NCI-H82 treated with DMSO at 0.1 percent for 48 hours (cell line): Measurements from ENCODE around the gene ERMAP.
"Not testable (repeated sequence)": the region's sequence is repeated elsewhere in the genome, so short reads cannot be mapped to it uniquely, and the experiment has no call there.

Experiments
- DNase-seq: peaks from one replicate; lab custom pipeline; 2025; ENCODE audit not compliant: unreplicated experiment; lab: John Stamatoyannopoulos, UW

ERMAP gene

DNA sequence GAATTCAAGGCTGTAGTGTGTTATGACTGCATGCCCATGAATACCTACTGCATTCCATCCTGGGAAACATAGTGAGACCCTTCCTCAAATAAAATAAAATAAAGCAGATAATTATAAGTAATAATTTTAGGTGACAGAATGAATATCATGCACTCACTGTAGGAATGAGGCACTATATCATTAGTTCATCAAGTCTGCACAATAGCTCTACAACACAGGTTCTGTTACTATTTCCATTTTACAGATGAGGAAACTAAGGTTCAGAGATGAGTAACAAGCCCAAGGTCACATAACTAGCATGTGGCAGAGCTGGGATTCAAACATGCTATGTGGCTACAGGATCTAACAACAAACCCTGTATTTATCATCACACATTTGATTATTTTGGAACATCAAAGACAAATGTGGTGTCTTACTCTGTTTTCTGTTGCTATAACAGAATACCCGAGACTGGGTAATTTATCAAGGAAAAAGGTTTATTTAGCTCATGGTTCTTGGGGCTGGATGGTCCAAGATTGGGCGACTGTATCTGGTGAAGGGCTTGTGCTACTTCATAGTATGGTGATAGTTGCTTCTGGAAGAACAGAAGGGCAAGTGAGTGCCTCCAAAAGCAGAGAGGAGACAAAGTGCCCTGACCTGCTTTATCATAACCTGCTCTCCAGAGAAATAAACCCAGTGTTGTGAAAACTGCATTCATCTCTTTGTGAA lies 24.7 kb downstream of the ERMAP start:
- no peak for DNase-seq

DNA sequence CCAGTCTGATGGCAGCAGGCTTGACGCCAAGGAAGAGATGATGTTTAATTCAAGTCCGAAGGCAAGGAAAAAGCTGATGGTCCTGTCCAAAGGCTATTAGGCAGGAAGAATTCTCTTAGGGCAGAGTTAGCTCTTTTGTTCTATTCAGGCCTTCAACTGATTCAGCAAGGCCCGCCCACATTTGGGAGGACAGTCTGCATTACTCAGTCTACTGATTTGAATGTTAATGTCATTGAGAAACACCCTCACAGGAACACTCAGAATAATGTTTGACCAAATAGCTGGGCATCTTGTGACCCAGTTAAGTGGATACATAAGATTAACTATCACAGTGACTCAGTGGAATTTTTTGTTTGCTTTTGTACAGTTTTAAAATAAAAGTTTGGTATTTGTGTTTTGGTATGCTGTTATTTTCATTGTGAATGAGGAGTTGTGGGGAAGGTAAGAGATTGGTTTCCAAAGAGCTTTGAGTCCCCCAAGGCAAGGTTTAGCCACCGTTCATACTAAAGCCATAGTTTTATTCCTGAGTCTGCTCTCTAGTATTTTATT lies 27.7 kb downstream of the ERMAP start:
- DNase-seq = no peak

- no peak for DNase-seq
These were observed 28.3 kb downstream of the ERMAP start for GRCh38 chr1:42845193-42845592.

DNA sequence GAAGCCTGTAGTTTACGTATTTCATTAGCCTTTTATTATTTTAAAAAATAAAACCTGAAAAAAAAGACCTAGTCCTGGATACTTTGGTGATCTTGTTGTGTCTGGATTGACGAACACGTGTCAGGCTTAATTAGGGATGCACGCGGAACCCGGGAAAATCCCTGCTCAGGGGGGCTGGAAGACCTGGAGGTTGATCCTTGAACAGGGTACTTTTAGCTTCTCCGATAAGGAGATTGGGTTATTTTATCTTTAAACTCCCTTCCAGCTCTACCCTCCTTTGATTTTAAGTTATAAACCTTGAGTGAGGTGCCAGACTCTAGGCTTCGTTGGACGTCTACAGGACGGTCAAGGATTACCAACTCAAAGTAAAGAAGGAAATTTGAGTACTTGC lies 28.9 kb downstream of the ERMAP start:
- DNase-seq = peak; percentile 56

- peak; percentile 96 for DNase-seq
These were observed 29.6 kb downstream of the ERMAP start, which contains the start of gene ZNF691 for GRCh38 chr1:42846257-42847110. ZNF691 (plus strand) TSS chr1:42846613; CDS start chr1:42849659, 3,046 bp downstream.

GRCh38 chr1:42847111-42847595 lies 30.2 kb downstream of the ERMAP start:
- DNase-seq = no peak

GRCh38 chr1:42847721-42848460 lies 31.0 kb downstream of the ERMAP start:
- DNase-seq = no peak

GRCh38 chr1:42848823-42849537 lies 32.1 kb downstream of the ERMAP start:
- no peak for DNase-seq

GRCh38 chr1:42849944-42850343 lies 33.0 kb downstream of the ERMAP start:
- DNase-seq = no peak

- DNase-seq = no peak
These were observed 34.5 kb downstream of the ERMAP start for GRCh38 chr1:42851420-42851819.

DNA sequence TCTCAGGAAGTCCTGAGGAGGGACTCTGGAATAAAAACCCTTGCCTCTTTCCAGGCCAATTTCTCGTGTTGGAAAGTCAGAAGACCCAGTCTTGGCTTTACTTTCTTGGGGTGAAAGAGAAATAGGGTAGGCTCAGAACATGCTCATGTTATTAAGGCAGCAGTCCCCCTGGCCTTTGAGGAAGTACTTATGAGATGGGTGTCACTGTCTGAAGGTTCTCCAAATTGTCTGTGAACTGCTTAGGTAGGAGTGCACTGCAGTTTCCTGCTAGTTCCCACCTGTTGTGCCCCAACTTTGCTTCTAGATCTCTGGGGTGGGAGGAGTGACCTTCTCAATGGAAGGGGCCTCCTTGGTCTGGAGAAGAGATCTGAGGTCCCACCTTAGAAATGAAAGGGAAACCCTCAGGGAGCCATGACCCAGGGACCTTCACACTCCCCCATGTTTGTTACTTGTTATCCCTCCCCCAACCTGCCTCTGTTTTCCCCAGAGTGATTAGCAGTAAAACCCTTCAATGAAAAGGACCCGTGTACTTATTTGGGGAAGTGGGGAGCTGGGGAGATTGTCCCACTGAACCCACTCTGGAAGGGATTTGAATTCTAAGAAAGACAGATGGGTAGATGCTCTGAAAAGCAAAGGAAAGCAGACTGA lies 35.2 kb downstream of the ERMAP start:
- DNase-seq = no peak

DNA sequence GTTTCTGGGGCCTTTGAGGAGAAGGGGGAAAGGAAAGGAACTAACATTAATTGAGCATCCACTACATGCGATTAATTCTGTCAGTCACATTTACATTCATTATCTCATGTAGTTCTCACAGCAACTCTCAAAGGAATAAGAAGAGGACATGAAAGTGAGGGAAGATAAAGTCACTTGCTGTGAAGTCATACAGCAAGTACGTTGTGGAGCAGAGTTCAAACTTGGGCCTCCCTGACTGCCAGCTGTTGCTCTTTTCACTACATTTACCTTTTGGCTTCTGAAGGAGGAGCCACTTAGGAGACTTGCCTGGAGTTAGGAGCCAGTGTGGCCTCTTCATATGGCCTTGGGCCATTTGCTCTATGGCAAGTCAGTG lies 35.7 kb downstream of the ERMAP start:
- no peak for DNase-seq

- peak; percentile 63 for DNase-seq
These were observed 36.4 kb downstream of the ERMAP start for GRCh38 chr1:42853116-42853884.

GRCh38 chr1:42856554-42856953 lies 39.6 kb downstream of the ERMAP start:
- DNase-seq = not testable (repeated sequence)

DNA sequence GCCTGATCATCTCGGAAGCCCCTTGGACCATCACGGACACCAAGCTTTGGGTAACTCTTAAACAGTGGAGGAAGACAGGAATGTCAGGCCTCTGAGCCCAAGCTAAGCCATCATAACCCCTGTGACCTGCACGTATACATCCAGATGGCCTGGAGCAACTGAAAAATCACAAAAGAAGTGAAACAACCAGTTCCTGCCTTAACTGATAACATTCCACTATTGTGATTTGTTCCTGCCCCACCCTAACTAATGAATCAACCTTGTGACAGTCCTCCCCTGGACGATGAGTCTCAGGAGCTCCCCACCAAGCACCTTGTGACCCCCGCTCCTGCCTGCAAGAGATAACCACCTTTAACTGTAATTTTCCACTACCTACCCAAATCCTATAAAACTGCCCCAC lies 42.4 kb downstream of the ERMAP start:
- DNase-seq = not testable (repeated sequence)

- DNase-seq = no peak
These were observed 43.6 kb downstream of the ERMAP start for GRCh38 chr1:42860339-42861013.

GRCh38 chr1:42861014-42861399 lies 44.1 kb downstream of the ERMAP start:
- no peak for DNase-seq

GRCh38 chr1:42866549-42866948 lies 49.6 kb downstream of the ERMAP start:
- DNase-seq = peak; percentile 67

DNA sequence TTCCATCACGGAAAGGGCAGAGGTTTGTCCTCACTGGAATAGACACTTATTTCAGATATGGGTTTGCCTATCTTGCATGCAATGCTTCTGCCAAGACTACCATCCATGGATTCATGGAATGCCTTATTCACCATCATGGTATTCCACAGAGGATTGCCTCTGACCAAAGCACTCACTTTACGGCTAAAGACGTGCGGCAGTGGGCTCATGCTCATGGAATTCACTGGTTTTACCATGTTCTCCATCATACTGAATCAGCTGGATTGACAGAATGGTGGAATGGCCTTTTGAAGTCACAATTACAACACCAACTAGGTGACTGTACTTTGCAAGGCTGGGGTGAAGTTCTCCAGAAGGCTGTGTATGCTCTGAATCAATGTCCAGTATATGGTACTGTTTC lies 51.5 kb downstream of the ERMAP start:
- not testable (repeated sequence) for DNase-seq
